ENCODE measurements around the gene PTTG1IP. TPM values are rescaled to one million over a fixed set of nuclear protein-coding genes. Genes with fewer than 3 reads are reported as not detected.

Gene PTTG1IP
- total RNA-seq, 1 donor from 2014 or later: 133 TPM

GRCh38 chr21:44874240-44874496 is 678 bp upstream of the PTTG1IP start:
- intact Hi-C loops (cut with DNase I): no loop called here
- DNase-seq (no peak), ATAC-seq (ENCODE audit: poor library complexity) (no peak)

GRCh38 chr21:44872649-44873355 is 688 bp downstream of the PTTG1IP start:
- ATAC-seq (ENCODE audit: poor library complexity) (no peak), DNase-seq (peak; percentile 65)
- intact Hi-C loops (cut with DNase I): no loop called here

GRCh38 chr21:44872323-44872648 is 1.2 kb downstream of the PTTG1IP start:
- intact Hi-C loops (cut with DNase I): no loop called here
- DNase-seq: no peak
- no peak for ATAC-seq (ENCODE audit: poor library complexity)

- intact Hi-C loops (cut with DNase I): no loop called here
- DNase-seq (peak; percentile 54), ATAC-seq (ENCODE audit: poor library complexity) (peak; percentile 16)
These were observed 1.8 kb downstream of the PTTG1IP start for GRCh38 chr21:44871576-44872269.

- intact Hi-C loops (cut with DNase I): no loop called here
- DNase-seq (peak; percentile 87), ATAC-seq (ENCODE audit: poor library complexity) (peak; percentile 30)
These were observed 2.6 kb downstream of the PTTG1IP start for GRCh38 chr21:44870748-44871495.

GRCh38 chr21:44869781-44870747 is 3.4 kb downstream of the PTTG1IP start:
- DNase-seq (peak; percentile 43), ATAC-seq (ENCODE audit: poor library complexity) (no peak)
- intact Hi-C loops (cut with DNase I): no loop called here

GRCh38 chr21:44868707-44869106 is 4.8 kb downstream of the PTTG1IP start:
- ATAC-seq (ENCODE audit: poor library complexity) (no peak), DNase-seq (peak; percentile 8)
- intact Hi-C loops (cut with DNase I): no loop called here

- ATAC-seq (ENCODE audit: poor library complexity) (no peak), DNase-seq (peak; percentile 39)
- intact Hi-C loops (cut with DNase I): no loop called here
These were observed 5.3 kb downstream of the PTTG1IP start for GRCh38 chr21:44867999-44868700.

- no peak for ATAC-seq (ENCODE audit: poor library complexity)
- intact Hi-C loops (cut with DNase I): no loop called here
- peak; percentile 22 for DNase-seq
These were observed 6.0 kb downstream of the PTTG1IP start for GRCh38 chr21:44867464-44867863.

- intact Hi-C loops (cut with DNase I): no loop called here
- no peak for ATAC-seq (ENCODE audit: poor library complexity)
- DNase-seq: peak; percentile 14
These were observed 6.7 kb downstream of the PTTG1IP start for GRCh38 chr21:44866780-44867179.

- intact Hi-C loops (cut with DNase I): no loop called here
- peak; percentile 8 for ATAC-seq (ENCODE audit: poor library complexity)
- peak; percentile 39 for DNase-seq
These were observed 7.8 kb downstream of the PTTG1IP start for GRCh38 chr21:44865561-44866280.

GRCh38 chr21:44862869-44863685 is 10.4 kb downstream of the PTTG1IP start:
- DNase-seq: peak; percentile 22
- intact Hi-C loops (cut with DNase I): no loop called here
- ATAC-seq (ENCODE audit: poor library complexity): no peak

- peak; percentile 14 for ATAC-seq (ENCODE audit: poor library complexity)
- DNase-seq: peak; percentile 13
- intact Hi-C loops (cut with DNase I): no loop called here
These were observed 14.7 kb downstream of the PTTG1IP start for GRCh38 chr21:44858791-44859190.

- ATAC-seq (ENCODE audit: poor library complexity) (peak; percentile 26), DNase-seq (peak; percentile 40)
- intact Hi-C loops (cut with DNase I): no loop called here
These were observed 15.2 kb downstream of the PTTG1IP start for GRCh38 chr21:44858291-44858690.

GRCh38 chr21:44857127-44857892 is 16.2 kb downstream of the PTTG1IP start:
- intact Hi-C loops (cut with DNase I): no loop called here
- no peak for ATAC-seq (ENCODE audit: poor library complexity)
- DNase-seq: peak; percentile 24

GRCh38 chr21:44856131-44856530 is 17.4 kb downstream of the PTTG1IP start:
- intact Hi-C loops (cut with DNase I): no loop called here
- ATAC-seq (ENCODE audit: poor library complexity): no peak
- DNase-seq: peak; percentile 35

Data from Right ventricle myocardium superior (tissue), 1 donor.